Hepatocyte (in vitro differentiated cells): Measurements from ENCODE around the gene SEZ6. TPM values are rescaled to one million over a fixed set of nuclear protein-coding genes. Genes with fewer than 3 reads are reported as not detected.

Experiments
- DNase-seq: peaks from one replicate; pipeline ENCODE4 v3.0.0-alpha.2; 2016; ENCODE audit warnings: low spot score
- H2AFZ ChIP-seq: fragments of 200-600 bp; sonication (generic); 2 replicates; pipeline ENCODE4 v1.6.0; 2016; ENCODE audit warnings: antibody characterized with exemption, mild to moderate bottlenecking
- H3K27ac ChIP-seq: fragments of 200-600 bp; sonication (generic); 2 replicates; pipeline ENCODE4 v1.5.1; 2016; ENCODE audit warnings: mild to moderate bottlenecking
- H3K27me3 ChIP-seq: fragments of 200-600 bp; sonication (generic); 2 replicates; pipeline ENCODE4 v1.6.1; 2016
- H3K36me3 ChIP-seq: fragments of 200-600 bp; sonication (generic); replicated peaks from 2 replicates; pipeline ENCODE4 v1.5.1; 2016; ENCODE audit warnings: low read depth; ENCODE audit not compliant: insufficient read depth
- H3K4me1 ChIP-seq: fragments of 200-600 bp; sonication (generic); 2 replicates; pipeline ENCODE4 v1.5.1; 2016; ENCODE audit warnings: mild to moderate bottlenecking, moderate library complexity; ENCODE audit not compliant: insufficient read depth
- H3K4me2 ChIP-seq: fragments of 200-600 bp; sonication (generic); 2 replicates; pipeline ENCODE4 v1.6.0; 2016
- H3K4me3 ChIP-seq: fragments of 200-600 bp; sonication (generic); 2 replicates; pipeline ENCODE4 v1.5.1; 2016; ENCODE audit warnings: mild to moderate bottlenecking
- H3K79me2 ChIP-seq: fragments of 200-600 bp; sonication (generic); 2 replicates; pipeline ENCODE4 v1.6.0; 2017; ENCODE audit warnings: mild to moderate bottlenecking
- H3K9me2 ChIP-seq: fragments of 200-600 bp; sonication (generic); replicated peaks from 2 replicates; pipeline ENCODE4 v1.6.0; 2017; ENCODE audit warnings: mild to moderate bottlenecking; ENCODE audit not compliant: insufficient read depth
- H3K9me3 ChIP-seq: fragments of 200-600 bp; sonication (generic); 2 replicates; pipeline ENCODE4 v1.5.1; 2016; ENCODE audit warnings: low read depth, mild to moderate bottlenecking
- H4K20me1 ChIP-seq: fragments of 200-600 bp; sonication (generic); 2 replicates; pipeline ENCODE4 v1.6.0; 2016; ENCODE audit warnings: mild to moderate bottlenecking; ENCODE audit not compliant: insufficient read depth, poor library complexity, severe bottlenecking
- EZH2 ChIP-seq: fragments of 200-600 bp; sonication (generic); IDR thresholded peaks from 2 replicates; pipeline ENCODE4 v1.6.1; 2016; ENCODE audit warnings: antibody characterized with exemption, mild to moderate bottlenecking, borderline replicate concordance
- EZH2phosphoT487 ChIP-seq: fragments of 200-600 bp; sonication (generic); IDR thresholded peaks from one replicate; pipeline ENCODE4 v1.6.1; 2018; ENCODE audit warnings: antibody characterized with exemption, mild to moderate bottlenecking, low read depth, moderate library complexity; ENCODE audit not compliant: unreplicated experiment, severe bottlenecking
- WGBS: methylation state at CpG from one replicate; pipeline ENCODE4 v1.1.6; 2016; ENCODE audit warnings: low lambda C conversion rate; ENCODE audit errors: missing lambda C conversion rate; 5-methylcytosine and 5-hydroxymethylcytosine counted together
- polyA plus RNA-seq: library from polyadenylated mRNA; unstranded; fragments of >200 nt; fragmentation: Nextera tagmentation; extraction: Ambion mirVana; gene quantifications from 2 replicates; pipeline ENCODE4 v1.2.1, GENCODE V29; 2016
- total RNA-seq: library from RNA; depleted of rRNA; stranded (reverse); fragments of >200 nt; gene quantifications from 2 replicates; pipeline ENCODE4 v1.2.3, GENCODE V29; 2014
- TF ChIP-seq, protein P1 (sequence below): fragments of 200-600 bp; sonication (generic); IDR thresholded peaks from 2 replicates; pipeline ENCODE4 v1.5.1; 2016; ENCODE audit warnings: antibody characterized with exemption, mild to moderate bottlenecking; ENCODE audit not compliant: poor library complexity

Gene SEZ6
- total and polyA plus RNA-seq, 2 experiments from 2014 or later = 0.81 to 1.2 TPM

- Histone ChIP-seq H3K4me2 (peak overlapping the region; percentile 92), H4K20me1 (peaks cover 50% of the 10 kb centered on the region), H3K36me3 (no peaks in the 10 kb centered on the region), H3K27ac (peak overlapping the region; percentile 93), H3K4me1 (peaks cover 21% of the 10 kb centered on the region), H3K27me3 (no peaks in the 10 kb centered on the region), H3K9me3 (no peaks in the 10 kb centered on the region), H3K79me2 (peaks cover 77% of the 10 kb centered on the region), H3K9me2 (no peaks in the 10 kb centered on the region), H3K4me3 (peak overlapping the region; percentile 92), H2AFZ (no peak overlapping the region)
- WGBS = 19% methylated on average over 4 of the region's 4 CpGs
- no peak for DNase-seq
- TF ChIP-seq, protein P1, sequence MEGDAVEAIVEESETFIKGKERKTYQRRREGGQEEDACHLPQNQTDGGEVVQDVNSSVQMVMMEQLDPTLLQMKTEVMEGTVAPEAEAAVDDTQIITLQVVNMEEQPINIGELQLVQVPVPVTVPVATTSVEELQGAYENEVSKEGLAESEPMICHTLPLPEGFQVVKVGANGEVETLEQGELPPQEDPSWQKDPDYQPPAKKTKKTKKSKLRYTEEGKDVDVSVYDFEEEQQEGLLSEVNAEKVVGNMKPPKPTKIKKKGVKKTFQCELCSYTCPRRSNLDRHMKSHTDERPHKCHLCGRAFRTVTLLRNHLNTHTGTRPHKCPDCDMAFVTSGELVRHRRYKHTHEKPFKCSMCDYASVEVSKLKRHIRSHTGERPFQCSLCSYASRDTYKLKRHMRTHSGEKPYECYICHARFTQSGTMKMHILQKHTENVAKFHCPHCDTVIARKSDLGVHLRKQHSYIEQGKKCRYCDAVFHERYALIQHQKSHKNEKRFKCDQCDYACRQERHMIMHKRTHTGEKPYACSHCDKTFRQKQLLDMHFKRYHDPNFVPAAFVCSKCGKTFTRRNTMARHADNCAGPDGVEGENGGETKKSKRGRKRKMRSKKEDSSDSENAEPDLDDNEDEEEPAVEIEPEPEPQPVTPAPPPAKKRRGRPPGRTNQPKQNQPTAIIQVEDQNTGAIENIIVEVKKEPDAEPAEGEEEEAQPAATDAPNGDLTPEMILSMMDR = no peak
- TF ChIP-seq EZH2 (no peak), EZH2phosphoT487 (no peak)
These were observed 57.5 kb downstream of the SEZ6 start for GRCh38 chr17:28948342-28948741.

DNA sequence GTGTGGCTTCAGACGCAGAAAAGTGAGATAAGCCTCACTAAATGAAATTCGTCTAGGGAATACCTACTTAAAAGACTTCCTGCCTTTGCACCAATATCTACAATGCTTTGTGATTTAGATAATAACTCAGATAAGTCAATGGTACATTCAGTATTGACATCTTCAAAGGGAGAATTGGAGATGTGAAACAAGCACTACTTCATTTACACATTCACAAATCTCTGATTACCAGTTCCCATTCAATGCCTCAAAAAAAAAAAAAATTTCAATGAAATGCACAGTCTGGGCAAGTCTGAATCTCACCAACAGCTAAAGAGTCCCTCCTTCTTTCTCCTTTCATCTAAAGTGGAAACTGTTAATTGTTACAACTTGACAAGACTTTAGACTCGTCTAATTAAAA, 58.2 kb downstream of the SEZ6 start:
- peak overlapping the region; percentile 92 for H3K4me2 ChIP-seq

DNA sequence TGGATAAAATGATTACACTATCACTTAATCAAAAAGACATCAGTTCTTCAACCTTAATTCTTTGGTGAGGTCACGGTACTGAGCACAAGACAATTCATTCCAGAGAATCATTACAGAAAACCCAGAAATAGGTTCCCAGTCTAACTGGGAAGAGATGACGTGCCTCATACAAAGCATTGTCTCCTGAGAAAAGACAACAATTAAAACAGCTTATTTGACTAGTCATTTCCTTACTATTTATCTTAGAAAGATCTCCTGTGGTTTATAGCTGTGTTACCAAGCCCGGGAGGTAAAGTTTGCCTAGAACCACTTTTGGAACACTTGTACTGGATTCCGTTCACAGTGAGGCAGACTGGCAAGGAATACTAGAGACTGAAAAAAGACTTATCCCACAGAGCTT, 59.6 kb downstream of the SEZ6 start:
- peak overlapping the region; percentile 28 for H3K27ac ChIP-seq

More for the DNA sequence above, 58.2 kb downstream of the SEZ6 start:
- H4K20me1 ChIP-seq = peaks cover 57% of the 10 kb centered on the region
- H3K9me2 ChIP-seq = no peaks in the 10 kb centered on the region
- H3K79me2 ChIP-seq = peaks cover 84% of the 10 kb centered on the region
- DNase-seq = no peak
- H3K9me3 ChIP-seq = no peaks in the 10 kb centered on the region
- H3K27me3 ChIP-seq = no peaks in the 10 kb centered on the region
- TF ChIP-seq, protein P1 = no peak
- TF ChIP-seq EZH2 = no peak
- no peak overlapping the region for H2AFZ ChIP-seq
- peaks cover 21% of the 10 kb centered on the region for H3K4me1 ChIP-seq
- H3K4me3 ChIP-seq = peak overlapping the region; percentile 92
- 67% methylated on average over 3 of the region's 3 CpGs for WGBS
- H3K27ac ChIP-seq = peak overlapping the region; percentile 93
- no peaks in the 10 kb centered on the region for H3K36me3 ChIP-seq

More for the DNA sequence above, 59.6 kb downstream of the SEZ6 start:
- H3K9me2 ChIP-seq = no peaks in the 10 kb centered on the region
- H3K36me3 ChIP-seq = no peaks in the 10 kb centered on the region
- H3K4me1 ChIP-seq = peaks cover 21% of the 10 kb centered on the region
- H3K9me3 ChIP-seq = no peaks in the 10 kb centered on the region
- H3K79me2 ChIP-seq = peaks cover 98% of the 10 kb centered on the region
- WGBS = 68% methylated on average over 4 of the region's 4 CpGs
- no peak overlapping the region for H2AFZ ChIP-seq
- H4K20me1 ChIP-seq = peaks cover 71% of the 10 kb centered on the region
- H3K4me2 ChIP-seq = peak overlapping the region; percentile 10
- no peaks in the 10 kb centered on the region for H3K27me3 ChIP-seq
- no peak for DNase-seq
- TF ChIP-seq, protein P1 = no peak
- TF ChIP-seq EZH2phosphoT487 (no peak), EZH2 (no peak)
- no peak overlapping the region for H3K4me3 ChIP-seq
